Ovary (tissue), 3 donors: ENCODE data around the gene GLIPR1.

Source experiments
- CTCF ChIP-seq, 3 donors: fragments of 450-650 bp in 2 of 3; fragments of 200-600 bp in 1 of 3; IDR thresholded peaks; one replicate each; pipeline versions ENCODE4 v1.5.1 to v1.8.0; 2016 to 2022; ENCODE audit warnings: antibody characterized with exemption in 3 of 3, mild to moderate bottlenecking in 1 of 3
- POLR2A ChIP-seq: fragments of 450-650 bp; IDR thresholded peaks from one replicate; pipeline ENCODE4 v1.6.1; 2017; ENCODE audit warnings: antibody characterized with exemption, mild to moderate bottlenecking, moderate library complexity
- donor health status: DM: no; HTN: no; CAD: no.

DNA sequence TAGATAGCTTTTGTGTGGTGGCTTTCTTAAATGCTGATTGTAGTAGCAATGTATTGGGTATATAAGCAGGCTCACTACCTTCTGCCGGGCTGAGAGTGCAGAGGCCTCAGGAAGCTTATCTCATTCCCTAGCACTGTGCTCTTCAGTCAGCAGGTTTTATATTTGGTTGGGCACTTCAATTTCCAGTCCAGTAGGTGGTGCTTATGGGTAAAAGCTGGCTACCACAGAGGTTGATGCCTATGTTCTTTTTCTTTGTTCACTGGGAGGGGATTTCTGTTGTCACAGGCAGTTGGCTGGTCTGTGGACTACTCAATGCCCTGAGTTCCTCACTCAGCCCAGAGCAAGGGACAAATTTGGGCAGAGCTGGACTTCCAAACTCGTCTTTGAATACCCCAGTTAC lies 43.0 kb upstream of the GLIPR1 start:
- no peak for TF ChIP-seq CTCF (IDR thresholded peaks at IDR 0.05)
- no peak for TF ChIP-seq POLR2A
